Liver (tissue), 9 donors: ENCODE results near the gene GNA14. TPM values are rescaled to one million over a fixed set of nuclear protein-coding genes. Genes with fewer than 3 reads are reported as not detected.

Experiments
- DNase-seq: peaks from one replicate; pipeline ENCODE4 v3.0.0-alpha.2; 2017; ENCODE audit warnings: low spot score
- H3K27ac ChIP-seq, 2 donors: one replicate each; pipeline ENCODE4 v1.7.0; 2013; ENCODE audit warnings: inconsistent platforms in 2 of 2, low read length in 2 of 2, control low read depth in 1 of 2, low read depth in 1 of 2, mild to moderate bottlenecking in 1 of 2
- H3K27me3 ChIP-seq, 4 donors: one replicate each; pipeline versions ENCODE4 v1.6.1 to v1.7.0; 2013; ENCODE audit warnings: low read length in 3 of 4, inconsistent platforms in 1 of 4, mild to moderate bottlenecking in 1 of 4, moderate library complexity in 1 of 4; ENCODE audit not compliant: control insufficient read depth in 4 of 4, insufficient read depth in 4 of 4
- H3K36me3 ChIP-seq, 4 donors: one replicate each; pipeline versions ENCODE4 v1.6.1 to v1.7.0; 2013; ENCODE audit warnings: low read length in 3 of 4, mild to moderate bottlenecking in 3 of 4, low read depth in 1 of 4, moderate library complexity in 1 of 4; ENCODE audit not compliant: control insufficient read depth in 4 of 4, insufficient read depth in 3 of 4
- H3K4me1 ChIP-seq, 4 donors: one replicate each; pipeline versions ENCODE4 v1.6.1 to v1.7.0; 2013; ENCODE audit warnings: low read length in 3 of 4, mild to moderate bottlenecking in 3 of 4, moderate library complexity in 1 of 4; ENCODE audit not compliant: control insufficient read depth in 4 of 4, insufficient read depth in 4 of 4
- H3K4me3 ChIP-seq, 3 donors: one replicate each; pipeline versions ENCODE4 v1.6.1 to v1.7.0; 2013; ENCODE audit warnings: low read length in 3 of 3, control low read depth in 1 of 3, low read depth in 1 of 3, mild to moderate bottlenecking in 1 of 3
- H3K9ac ChIP-seq, 2 donors: one replicate each; pipeline ENCODE4 v1.7.0; 2013; ENCODE audit warnings: low read length in 2 of 2, mild to moderate bottlenecking in 2 of 2, moderate library complexity in 2 of 2, control low read depth in 1 of 2, low read depth in 1 of 2
- H3K9me3 ChIP-seq, 4 donors: one replicate each; pipeline versions ENCODE4 v1.6.1 to v1.7.0; 2013; ENCODE audit warnings: low read length in 3 of 4; ENCODE audit not compliant: control insufficient read depth in 4 of 4
- ATF3 ChIP-seq: IDR thresholded peaks from 2 replicates; pipeline ENCODE4 v1.6.1; 2016; ENCODE audit warnings: antibody characterized with exemption
- CTCF ChIP-seq: fragments of 150-350 bp; IDR thresholded peaks from 2 replicates; pipeline ENCODE4 v1.5.1; 2017; ENCODE audit warnings: improper control_type of control experiment, low read depth, low read length; ENCODE audit not compliant: missing input control
- EGR1 ChIP-seq, 2 donors: IDR thresholded peaks; 2 replicates each; pipeline ENCODE4 v1.6.1; 2016 to 2018; ENCODE audit warnings: antibody characterized with exemption in 2 of 2, low read depth in 2 of 2
- FOXA1 ChIP-seq: IDR thresholded peaks from 2 replicates; pipeline ENCODE4 v1.6.1; 2016; ENCODE audit warnings: antibody characterized with exemption
- FOXA2 ChIP-seq: IDR thresholded peaks from 2 replicates; pipeline ENCODE4 v1.6.1; 2016; ENCODE audit warnings: antibody characterized with exemption
- GABPA ChIP-seq, 2 donors: IDR thresholded peaks in 1 of 2; conservative IDR thresholded peaks in 1 of 2; 2 replicates each; pipeline ENCODE4 v1.6.1; 2016; ENCODE audit warnings: antibody characterized with exemption in 2 of 2, mild to moderate bottlenecking in 1 of 2, moderate library complexity in 1 of 2
- HNF4A ChIP-seq, 2 donors: conservative IDR thresholded peaks; 2 replicates each; pipeline ENCODE4 v1.6.1; 2016; ENCODE audit warnings: antibody characterized with exemption in 2 of 2, mild to moderate bottlenecking in 2 of 2
- HNF4G ChIP-seq: IDR thresholded peaks from 2 replicates; pipeline ENCODE4 v1.6.1; 2016; ENCODE audit warnings: antibody characterized with exemption
- JUND ChIP-seq, 2 donors: IDR thresholded peaks; 2 replicates each; pipeline ENCODE4 v1.6.1; 2016; ENCODE audit warnings: antibody characterized with exemption in 2 of 2
- MAX ChIP-seq: IDR thresholded peaks from 2 replicates; pipeline ENCODE4 v1.6.1; 2016; ENCODE audit warnings: antibody characterized with exemption
- NR2F2 ChIP-seq: IDR thresholded peaks from 2 replicates; pipeline ENCODE4 v1.6.1; 2016; ENCODE audit warnings: antibody characterized with exemption
- RAD21 ChIP-seq, 2 donors: IDR thresholded peaks; 2 replicates each; pipeline ENCODE4 v1.6.1; 2016; ENCODE audit warnings: antibody characterized with exemption in 2 of 2, mild to moderate bottlenecking in 2 of 2
- REST ChIP-seq: IDR thresholded peaks from 2 replicates; pipeline ENCODE4 v1.6.1; 2016; ENCODE audit warnings: antibody characterized with exemption, mild to moderate bottlenecking
- RXRA ChIP-seq, 2 donors: IDR thresholded peaks; 2 replicates each; pipeline ENCODE4 v1.6.1; 2017 to 2018; ENCODE audit warnings: antibody characterized with exemption in 2 of 2, mild to moderate bottlenecking in 1 of 2
- SP1 ChIP-seq: IDR thresholded peaks from 2 replicates; pipeline ENCODE4 v1.6.1; 2018; ENCODE audit warnings: antibody characterized with exemption, mild to moderate bottlenecking
- TAF1 ChIP-seq: conservative IDR thresholded peaks from 2 replicates; pipeline ENCODE4 v1.6.1; 2016; ENCODE audit warnings: antibody characterized with exemption, mild to moderate bottlenecking
- YY1 ChIP-seq: IDR thresholded peaks from 2 replicates; pipeline ENCODE4 v1.6.1; 2016; ENCODE audit warnings: antibody characterized with exemption, mild to moderate bottlenecking
- ZBTB33 ChIP-seq: IDR thresholded peaks from 2 replicates; pipeline ENCODE4 v1.6.1; 2016; ENCODE audit warnings: antibody characterized with exemption
- WGBS: extraction: QIAGEN DNeasy Blood & Tissue Kit; methylation state at CpG from one replicate; pipeline ENCODE4 v1.1.7; 2013; 5-methylcytosine and 5-hydroxymethylcytosine counted together
- polyA plus RNA-seq, 2 donors: library from polyadenylated mRNA; stranded (reverse) in 1 of 2; unstranded in 1 of 2; fragments of 200-250 nt in 1 of 2; fragments of >200 nt in 1 of 2; fragmentation: Nextera tagmentation in 1 of 2; extraction: Ambion mirVana in 1 of 2; gene quantifications; one replicate each; pipeline versions ENCODE4 v1.2.1 to v1.2.3, GENCODE V29; 2013 to 2015
- total RNA-seq, 2 donors: library from RNA; depleted of rRNA; stranded (reverse); fragments of >200 nt; gene quantifications; one replicate each; pipeline ENCODE4 v1.2.3, GENCODE V29; 2014
- donor health status: healthy.
- donor health status: healthy.
- donor health status: healthy.
- donor health status: healthy.
- donor health status: healthy.

GNA14 gene
- total and polyA plus RNA-seq, 4 donors = 1.1 to 5.4 (median 2.9) TPM

- no peaks in the 10 kb centered on the region for H3K4me1 ChIP-seq
- H3K27ac ChIP-seq = no peak overlapping the region
- H3K36me3 ChIP-seq = peaks cover 0 to 9% (median 0%) of the 10 kb centered on the region in 4 donors
- H3K9ac ChIP-seq = no peak overlapping the region
- H3K27me3 ChIP-seq = no peaks in the 10 kb centered on the region
- H3K4me3 ChIP-seq = no peak overlapping the region
- DNase-seq = no peak
- TF ChIP-seq MAX = no peak
- TF ChIP-seq JUND (IDR thresholded peaks at IDR 0.05) = no peak
- TF ChIP-seq HNF4G = no peak
- TF ChIP-seq YY1 = no peak
- no peak for TF ChIP-seq RAD21 (IDR thresholded peaks at IDR 0.05)
- no peak for TF ChIP-seq TAF1
- no peak for TF ChIP-seq FOXA2
- TF ChIP-seq NR2F2 = no peak
- TF ChIP-seq FOXA1 = no peak
- TF ChIP-seq HNF4A (conservative IDR thresholded peaks at IDR 0.05) = no peak
- TF ChIP-seq REST = no peak
- TF ChIP-seq GABPA (IDR thresholded peaks at IDR 0.05 in 1 of 2, conservative IDR thresholded peaks at IDR 0.05 in 1 of 2) = no peak
- TF ChIP-seq EGR1 (IDR thresholded peaks at IDR 0.05; ENCODE audit: low read depth in 2 of 2) = no peak
- no peak for TF ChIP-seq SP1
- TF ChIP-seq ATF3 = no peak
- TF ChIP-seq RXRA (IDR thresholded peaks at IDR 0.05) = no peak
- TF ChIP-seq ZBTB33 = no peak
- TF ChIP-seq CTCF = no peak
- WGBS = 91% methylated on average over 2 of the region's 2 CpGs
- H3K9me3 ChIP-seq = no peaks in the 10 kb centered on the region
Observed at GRCh38 chr9:77402286-77402685, 245.8 kb downstream of the GNA14 start.
